ENCODE results near the gene SELENOH.

DNA sequence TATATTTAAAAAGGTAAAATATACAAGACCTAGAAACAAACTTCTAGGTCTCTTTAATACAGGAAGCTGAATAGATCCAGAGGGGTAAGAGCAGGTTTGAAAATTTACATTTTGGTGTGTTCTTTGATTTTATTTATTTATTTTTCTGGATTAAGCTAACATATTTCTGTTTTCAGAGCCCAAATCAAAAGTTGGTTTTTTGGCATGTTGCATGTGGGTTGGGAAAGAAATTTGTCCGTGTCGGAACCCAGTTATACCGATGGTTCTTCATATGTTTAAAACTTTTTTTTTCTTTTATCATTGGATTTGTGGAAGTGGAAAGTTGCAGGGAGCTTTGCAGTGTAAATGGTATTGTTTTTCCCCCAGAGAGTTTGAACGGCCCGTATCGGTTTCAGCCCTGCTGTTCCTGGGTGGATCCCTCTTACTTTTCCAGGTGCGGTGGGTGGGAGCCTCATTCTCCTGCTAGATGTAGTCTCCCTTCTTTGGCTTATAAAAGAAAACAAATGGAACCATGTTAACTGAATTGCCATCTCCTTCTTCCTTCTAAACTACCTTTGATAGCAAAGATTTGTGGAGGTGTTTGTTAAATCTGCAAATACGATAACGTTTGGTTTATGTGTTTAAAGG is 21.1 kb downstream of the SELENOH start:
- TF ChIP-seq POLR2A (IDR thresholded peaks at IDR 0.05; ENCODE audit: low read length) (no peak), GATA1 (IDR thresholded peaks at IDR 0.05; ENCODE audit: low read depth, low read length) (no peak)

Data from erythroblast (primary cell).